HG02938 (cell line): ENCODE results near the gene KIF1A.
"Not testable (repeated sequence)": the region's sequence is repeated elsewhere in the genome, so short reads cannot be mapped to it uniquely, and the experiment has no call there.

Experiments used
- ATAC-seq: cut with Tn5 transposase; IDR thresholded peaks from one replicate; pipeline ENCODE4 v1.9.1; 2021; ENCODE audit warnings: mild to moderate bottlenecking, moderate library complexity; ENCODE audit not compliant: unreplicated experiment

KIF1A gene

DNA sequence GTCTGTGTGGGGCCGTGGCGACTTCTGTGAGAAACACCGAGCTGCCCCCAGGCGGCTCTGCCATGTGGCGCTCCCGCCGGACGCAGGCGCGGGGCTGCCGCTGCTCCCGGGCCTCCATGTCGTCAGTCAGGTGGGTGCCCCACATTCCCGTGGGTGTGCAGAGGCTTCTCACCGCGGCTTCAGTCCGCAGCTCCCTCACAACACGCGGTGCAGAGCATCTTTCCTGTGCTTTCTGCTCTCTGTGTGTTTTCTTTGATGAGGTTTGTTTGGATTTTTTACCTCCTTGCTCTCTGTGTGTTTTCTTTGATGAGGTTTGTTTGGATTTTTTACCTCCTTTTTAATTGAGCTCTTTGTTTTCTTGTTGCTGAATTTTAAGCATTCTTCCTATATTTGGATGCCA is 115.4 kb downstream of the KIF1A start:
- no peak for ATAC-seq

DNA sequence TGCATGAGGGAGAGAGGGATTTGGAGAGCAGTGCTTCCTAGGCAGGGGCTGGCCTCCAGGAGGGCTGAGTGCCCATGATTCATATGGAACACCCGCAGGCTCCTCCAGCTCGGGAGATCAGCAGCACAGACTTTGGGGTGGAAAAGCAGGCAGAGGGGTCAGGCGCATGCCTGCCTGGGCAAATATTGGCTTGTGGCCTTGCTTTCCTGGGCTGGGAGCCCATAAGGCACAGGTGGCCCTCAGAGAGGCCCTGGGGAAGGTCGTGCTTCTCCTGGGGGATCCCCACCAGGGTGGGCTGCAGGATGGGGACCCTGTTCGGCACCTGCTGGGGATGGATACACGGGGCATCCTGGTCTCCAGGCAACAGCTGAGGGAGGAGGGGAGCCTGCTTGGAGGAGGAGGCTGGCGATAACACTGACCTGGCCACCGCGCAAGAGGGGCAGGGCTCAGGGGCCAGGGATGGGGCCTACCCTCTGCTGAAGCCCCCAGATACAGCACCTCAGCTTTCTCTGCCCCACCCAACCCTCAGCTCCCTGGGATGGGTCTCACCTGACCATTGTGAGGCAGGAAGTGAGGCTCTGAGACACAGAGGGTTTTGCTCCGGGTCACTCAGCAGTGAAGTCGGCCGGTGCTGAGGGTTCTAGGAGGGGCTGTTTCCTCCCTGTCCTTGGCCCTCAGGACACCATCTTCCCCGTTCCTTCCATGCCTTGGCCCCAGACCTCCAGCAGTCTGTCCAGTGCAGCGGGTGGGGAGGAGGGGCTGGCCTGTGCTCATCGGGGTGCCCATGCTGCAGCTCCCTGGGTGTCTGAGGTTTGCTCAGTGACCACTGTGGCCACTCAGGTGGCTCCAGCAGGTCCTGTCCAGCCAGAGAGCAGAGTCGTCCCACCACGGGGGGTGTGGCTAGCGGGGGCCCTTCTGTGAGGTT is 116.3 kb downstream of the KIF1A start:
- ATAC-seq = no peak

DNA sequence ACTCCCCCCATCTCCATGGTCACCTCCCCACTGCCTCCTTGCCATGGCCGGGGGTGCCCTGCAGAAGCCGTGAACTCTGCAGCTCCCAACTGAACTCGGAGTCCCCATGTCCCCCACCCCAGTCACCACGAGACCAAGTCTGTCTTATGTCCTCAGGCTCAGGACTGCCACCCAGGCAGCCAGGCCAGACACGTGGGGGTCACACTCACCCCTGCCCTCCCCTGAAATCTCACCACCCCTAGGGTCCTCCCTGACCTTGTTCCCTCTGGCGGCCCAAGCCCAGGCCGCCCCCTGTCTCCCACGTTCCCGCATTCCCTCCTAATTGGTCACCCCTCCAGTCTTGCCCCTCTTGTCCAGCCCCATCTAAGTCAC is 117.4 kb downstream of the KIF1A start:
- no peak for ATAC-seq

DNA sequence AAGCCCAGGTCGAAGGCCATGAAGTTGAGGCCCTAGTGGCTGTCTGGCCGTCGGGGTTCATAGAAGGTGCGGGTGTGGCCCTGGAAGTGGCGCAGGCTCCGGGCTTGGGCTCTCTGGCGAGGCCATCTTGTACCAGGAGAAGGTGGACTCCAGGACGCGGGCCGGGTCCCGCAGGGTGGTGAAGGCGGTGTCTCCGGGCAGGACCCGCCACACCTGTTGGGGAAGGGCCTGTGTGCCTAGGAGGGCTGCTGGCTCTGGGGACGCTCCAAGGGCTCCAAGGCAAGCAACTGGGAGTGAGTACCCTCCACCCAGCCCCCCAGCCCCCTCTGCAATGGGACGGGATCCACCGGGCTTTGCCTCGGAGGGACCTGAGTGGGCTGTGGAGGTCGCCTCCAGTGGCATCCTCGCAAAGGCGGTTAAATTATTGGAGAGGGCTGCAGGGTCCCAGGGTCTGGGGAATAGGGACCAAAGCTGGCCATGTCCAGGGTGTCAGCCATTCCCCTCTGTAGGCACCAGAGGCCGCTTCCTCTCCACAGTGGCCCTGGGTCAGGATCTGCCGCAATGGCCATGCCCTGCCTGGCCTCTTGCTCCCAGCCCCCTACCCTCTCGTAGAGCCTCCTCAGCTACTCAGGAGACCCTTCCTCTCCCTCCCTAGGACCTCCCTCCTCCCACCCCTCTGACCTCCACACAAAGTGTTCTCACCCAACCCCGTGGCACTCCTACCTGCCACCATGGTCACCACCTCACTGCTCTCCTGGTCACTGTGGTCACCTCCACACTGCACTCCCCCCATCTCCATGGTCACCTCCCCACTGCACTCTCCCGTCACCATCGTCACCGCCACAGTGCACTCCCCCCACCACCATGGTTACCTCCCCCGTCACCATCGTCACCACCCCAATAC is 118.0 kb downstream of the KIF1A start:
- ATAC-seq = no peak

DNA sequence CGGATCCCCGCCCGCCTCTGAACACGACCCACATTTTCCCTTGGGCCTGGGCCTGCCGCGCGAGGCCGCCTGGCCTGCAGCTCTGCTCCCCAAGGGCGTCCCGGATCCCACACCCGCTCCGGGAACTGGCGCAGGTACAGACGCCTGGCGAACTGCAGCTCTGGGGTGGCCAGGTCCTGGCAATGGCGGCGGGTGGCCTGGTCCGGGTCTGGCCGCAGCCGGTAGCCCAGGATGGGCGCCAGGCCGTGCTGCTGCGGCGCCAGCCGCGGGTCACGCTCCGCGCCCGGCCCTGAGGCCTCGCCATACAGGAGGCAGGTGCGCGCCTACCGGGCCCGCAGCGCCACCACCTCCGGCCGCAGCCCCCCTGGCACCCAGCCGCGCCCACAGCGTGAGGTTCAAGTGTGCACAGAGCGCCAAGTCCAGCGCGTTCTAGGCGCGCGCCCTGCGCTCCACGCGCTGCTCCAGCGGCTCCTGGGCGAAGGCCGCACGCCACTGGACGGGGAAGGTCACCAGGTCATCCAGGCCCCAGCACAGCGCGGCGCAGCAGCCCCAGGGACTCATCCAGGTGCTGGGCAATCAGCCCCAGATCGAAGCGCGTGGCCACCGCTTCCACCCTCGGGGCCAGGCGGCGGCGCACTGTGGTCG is 118.8 kb downstream of the KIF1A start:
- no peak for ATAC-seq

DNA sequence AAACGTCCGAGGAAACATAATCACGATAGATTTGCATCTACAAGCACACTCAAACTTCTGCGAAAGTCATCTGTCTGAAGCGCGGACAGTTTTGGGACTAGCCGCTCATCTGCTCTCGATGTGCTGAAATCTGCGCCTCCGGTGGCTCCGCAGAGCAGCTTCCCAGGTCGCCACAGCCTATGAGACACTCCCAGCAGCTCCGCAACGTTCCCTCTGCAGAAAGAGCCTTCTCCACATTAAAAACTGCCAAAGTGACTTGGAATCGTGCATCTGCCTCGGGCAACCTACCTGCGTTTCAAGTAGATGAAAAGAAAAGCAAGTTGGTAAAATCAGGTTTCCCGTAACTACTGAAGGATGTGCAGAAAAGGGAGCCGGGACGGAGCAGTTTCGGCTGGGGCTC is 119.4 kb downstream of the KIF1A start:
- not testable (repeated sequence) for ATAC-seq

DNA sequence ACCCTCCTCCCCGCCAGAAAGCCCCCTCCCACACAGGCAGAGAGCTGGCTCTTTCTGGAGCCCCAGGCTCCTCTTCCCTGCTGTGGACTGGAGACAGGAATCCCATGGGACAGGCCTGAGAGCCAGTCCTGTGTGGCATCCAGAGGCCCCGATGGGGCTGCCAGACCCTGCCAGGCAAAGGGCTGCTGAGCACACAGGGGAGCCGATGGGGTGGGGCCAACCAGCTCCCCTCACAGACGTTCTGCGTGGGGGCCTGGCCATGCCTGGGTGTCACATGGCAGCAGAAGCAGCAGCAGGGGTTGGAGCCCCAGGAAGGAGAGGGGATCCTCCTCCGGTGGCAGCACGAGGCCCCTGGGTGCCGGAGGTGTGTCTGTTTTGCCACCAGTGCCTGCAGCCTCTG is 120.2 kb downstream of the KIF1A start:
- ATAC-seq = not testable (repeated sequence)

DNA sequence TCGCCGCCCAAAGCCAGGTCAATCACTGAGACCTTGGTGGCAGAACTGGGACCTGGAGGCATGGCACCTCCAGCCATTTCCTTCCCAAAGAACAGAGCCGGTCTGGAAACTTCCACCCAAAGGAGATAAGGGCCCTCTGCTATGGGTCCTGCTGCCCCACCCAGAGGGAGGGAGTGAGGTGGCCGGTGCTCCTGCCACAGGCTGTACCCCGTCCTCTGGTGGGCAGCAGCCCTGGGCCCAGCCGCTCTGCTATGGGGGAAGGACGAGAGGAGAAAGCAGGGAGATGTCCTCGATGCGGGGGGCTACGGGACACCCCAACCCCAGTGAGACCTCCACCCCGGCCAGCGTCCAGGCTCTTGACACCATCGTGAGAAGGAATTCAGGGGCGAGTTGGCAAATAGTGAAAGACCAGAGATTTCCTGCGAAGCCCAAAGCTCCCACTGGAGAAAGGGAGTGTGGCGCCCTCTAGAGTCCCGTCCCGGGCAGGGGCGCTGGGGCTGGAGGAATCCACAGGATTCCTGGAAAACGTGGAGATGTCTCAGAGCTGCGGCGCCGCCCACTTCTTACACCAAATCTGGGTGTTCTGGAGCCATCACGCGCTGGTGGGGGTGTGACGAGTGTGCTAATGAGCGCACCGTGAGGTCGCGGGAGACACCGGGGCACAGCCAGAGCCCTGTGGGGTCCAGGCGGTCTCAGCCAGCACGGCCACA is 121.0 kb downstream of the KIF1A start:
- ATAC-seq = not testable (repeated sequence)

DNA sequence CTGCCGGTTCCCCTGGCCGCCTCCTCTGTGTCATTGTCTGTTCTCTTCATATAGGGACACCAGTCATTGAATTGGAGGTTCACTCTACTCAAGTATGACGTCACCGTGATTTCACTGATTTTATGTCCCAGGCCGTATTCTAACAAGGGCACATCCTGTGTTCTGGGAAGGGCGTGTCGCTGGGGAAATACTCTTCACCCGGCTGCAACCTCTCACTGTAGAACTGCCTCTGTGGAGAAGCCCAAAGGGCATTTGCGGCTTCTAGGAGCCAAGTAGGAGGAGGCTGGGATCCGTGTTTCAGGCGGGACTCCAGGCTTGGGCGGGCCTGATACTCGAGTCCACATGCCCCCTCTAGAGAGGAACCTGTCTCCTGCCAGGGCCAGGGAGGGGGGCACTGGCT is 123.5 kb downstream of the KIF1A start:
- not testable (repeated sequence) for ATAC-seq

DNA sequence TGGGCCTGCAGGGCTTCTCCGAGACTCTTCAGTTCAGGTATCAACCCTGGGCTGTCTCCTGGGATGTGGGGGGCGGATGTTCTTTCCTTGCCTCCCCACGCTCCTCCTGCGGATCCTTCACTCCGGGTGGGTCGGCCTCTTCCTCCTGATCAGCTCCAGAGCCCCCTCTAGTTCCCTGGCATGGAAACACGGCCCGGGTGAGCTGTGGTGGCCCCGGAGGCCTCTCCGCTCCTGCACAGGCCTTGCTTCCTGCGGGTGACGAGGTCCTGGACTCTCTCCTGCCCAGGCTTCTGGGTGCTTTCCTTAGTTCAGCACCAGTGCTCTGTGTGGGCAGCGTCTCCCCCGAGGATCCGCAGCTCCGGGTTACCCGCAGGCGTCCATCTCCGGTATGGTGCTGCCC is 124.4 kb downstream of the KIF1A start:
- ATAC-seq = not testable (repeated sequence)

DNA sequence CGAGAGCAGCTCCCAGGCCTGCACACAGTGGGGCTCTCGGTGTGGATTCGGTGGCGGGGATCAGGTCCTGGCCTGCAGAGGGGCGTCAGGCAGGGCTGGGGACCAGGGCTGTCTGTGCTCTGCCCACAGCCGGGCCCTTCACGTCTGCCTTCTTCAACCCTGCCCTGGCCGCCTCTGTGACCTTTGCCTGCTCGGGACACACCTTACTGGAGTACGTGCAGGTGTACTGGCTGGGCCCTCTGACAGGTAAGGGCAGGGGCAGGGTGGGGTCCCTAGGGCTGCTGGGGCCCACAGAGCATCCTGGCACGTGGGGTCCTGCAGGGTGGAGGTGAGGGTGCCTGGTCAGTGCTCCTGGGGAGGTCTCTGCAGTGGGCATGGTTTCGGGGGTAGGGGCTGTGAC is 125.7 kb downstream of the KIF1A start:
- ATAC-seq = not testable (repeated sequence)

DNA sequence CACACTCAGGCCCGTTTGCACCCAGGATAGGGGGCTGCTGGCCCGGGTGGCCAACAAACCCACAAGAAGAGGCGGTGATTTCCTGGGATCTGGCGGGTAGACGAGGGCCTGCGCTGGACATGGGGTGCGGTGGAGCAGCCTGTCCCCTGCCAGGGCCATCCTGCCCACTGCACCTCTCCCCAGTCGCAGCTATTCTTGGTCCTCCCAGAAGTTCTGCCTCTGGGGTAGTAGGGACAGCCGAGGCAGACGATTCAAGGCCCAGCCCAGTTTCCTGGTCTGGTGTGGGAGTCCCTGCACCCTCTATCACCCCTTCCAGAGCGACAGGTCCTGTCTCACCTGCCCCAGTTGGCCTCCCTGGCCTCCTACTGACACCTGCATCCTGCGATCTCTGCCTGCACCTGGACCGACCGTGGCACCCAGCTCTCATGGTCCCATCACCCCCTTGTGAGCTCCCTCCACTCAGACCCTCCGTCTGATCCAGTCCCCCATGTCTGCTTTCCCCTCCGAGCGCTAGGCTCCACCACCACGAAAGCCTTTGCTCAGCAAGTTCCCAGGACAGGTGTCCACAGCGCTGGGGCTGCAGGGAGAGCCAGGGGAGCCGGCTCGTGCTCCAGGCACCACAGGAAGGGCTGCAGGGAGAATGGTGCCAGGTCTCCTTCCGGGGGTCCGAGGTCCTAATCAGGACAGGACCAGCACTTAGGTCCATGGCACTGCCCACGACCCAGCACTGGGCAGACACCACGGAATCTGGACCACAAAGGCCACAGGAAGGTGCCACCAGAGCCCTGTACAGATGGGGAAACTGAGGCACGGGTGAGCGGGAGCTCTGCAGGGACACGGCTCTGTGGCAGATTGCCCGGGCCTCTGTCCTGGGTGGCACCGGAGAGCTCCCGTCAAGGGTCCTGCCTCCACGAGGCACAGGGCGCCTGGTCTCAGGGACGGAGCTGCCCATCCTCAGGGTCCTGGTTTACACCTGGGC is 127.1 kb downstream of the KIF1A start:
- not testable (repeated sequence) for ATAC-seq

DNA sequence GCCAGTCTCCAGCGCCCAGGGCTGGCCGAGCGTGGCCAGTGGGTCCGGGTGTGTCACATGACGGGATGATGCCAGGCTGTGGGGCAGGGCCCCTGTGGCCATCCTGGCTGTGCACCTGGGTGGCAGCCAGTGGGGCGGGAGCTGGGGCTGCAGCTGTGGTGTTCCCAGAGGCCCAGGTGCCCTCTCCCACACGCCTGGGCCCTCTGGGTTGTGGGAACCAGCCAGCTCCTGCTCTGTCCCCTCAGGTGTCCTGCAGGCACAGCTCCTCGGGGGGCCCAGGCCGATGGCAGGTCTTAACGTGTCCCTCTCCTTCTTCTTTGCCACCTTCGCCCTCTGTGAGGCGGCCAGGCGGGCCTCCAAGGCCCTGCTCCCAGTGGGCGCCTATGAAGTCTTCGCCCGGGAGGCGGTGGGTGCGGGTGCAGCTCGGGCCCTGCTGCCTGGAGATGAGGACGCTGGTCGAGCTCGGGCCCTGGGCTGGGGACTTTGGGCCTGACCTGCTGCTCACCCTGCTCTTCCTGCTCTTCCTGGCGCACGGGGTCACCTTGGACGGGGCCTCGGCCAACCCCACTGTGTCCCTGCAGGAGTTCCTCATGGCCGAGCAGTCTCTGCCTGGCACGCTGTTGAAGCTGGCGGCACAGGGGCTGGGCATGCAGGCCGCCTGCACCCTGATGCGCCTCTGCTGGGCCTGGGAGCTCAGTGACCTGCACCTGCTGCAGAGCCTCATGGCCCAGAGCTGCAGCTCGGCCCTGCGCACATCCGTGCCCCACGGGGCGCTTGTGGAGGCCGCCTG is 128.2 kb downstream of the KIF1A start, which contains the start of gene AQP12A:
TSS of gene AQP12A (plus strand) at position 236 of the 790 bp plus-strand sequence. CDS start at position 284, 48 bp downstream.
- not testable (repeated sequence) for ATAC-seq

DNA sequence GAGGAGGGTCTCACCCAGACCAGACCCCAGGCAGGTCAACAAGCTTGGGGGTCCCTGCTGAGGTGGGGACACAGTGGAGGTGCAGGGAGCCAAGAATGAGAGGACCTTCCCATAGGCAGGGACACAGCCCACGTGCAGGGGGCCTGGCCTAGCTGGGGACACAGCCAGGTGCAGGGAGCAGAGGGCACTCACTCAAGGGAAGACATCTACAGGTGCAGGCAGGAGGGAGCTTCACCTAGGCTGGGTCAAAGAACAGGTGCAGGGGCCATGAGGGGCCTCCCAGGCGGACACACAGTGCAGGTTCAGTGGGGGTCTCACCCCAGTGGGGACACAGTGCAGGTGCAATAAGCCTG is 129.0 kb downstream of the KIF1A start:
- not testable (repeated sequence) for ATAC-seq

DNA sequence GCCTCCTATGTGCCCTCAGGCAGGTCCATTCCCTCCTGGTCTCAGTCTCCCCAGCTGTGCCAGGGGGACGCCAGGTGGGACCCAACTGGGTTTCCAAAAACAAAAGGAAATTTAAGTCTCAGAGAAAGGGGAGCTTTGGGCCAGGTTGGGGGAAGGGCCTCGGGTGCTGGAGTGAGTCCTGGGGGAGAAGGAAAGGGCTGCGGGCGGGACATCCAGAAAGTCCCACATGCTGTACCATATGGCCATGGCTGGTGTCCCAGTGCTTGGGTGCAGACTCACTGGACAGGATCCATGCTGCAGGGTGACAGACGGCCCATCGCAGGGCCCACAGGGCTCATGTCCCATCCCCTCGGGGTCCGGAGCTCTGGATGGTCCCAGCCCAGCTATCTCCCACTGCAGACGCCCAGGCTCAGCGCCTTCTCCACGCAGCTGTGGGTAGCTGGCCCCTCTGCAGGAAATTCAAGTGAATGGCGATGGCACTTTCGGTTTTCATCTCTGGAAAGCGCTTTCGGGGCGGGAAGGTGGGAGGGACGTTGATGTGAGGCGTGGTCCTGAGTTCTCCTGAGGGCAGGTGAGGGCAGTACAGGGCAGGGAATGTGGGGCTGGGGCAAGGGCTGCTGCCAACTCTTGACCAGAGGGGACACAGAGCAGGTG is 129.5 kb downstream of the KIF1A start:
- ATAC-seq = not testable (repeated sequence)

DNA sequence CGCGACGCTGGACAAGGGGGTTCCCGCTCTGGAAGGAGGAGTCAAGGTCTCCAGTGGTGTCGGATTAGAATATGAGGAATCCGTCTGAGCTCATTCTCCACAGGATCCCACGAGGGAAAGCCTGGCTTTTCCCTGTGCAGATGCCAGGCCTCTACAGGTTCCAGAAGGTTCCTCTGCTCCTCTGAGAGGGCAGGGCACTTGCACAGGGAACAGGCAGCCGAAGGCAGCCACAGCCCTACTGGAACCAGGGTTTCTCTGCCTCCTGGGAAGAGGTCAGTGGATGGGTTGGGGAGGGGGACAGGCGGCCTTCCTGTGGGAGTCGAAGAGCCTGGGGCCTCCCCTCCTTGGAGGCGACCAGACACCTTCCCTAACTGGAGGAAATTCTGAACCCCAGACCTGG is 130.0 kb downstream of the KIF1A start:
- ATAC-seq = no peak

DNA sequence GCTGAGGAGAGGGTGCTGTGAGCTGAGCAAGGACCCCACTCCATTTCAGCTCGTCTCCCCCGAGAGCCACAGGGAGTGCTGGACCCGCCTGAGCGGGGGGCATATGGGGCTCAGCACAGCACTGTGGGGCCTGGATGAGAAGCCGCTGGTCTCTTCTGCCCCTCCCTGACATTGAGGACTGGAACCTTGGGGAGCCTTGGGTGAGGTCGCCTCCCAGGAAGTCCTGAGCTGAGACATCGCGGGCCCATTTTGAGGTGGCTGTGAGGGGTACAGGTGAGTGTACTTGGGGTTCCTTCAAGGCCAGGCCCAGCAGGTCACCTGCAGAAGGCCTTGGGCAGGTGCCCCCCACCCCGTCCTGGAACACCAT is 131.5 kb downstream of the KIF1A start:
- no peak for ATAC-seq
